Tibial nerve (tissue), 3 donors: ENCODE data around the gene GLMN.

Experiments
- POLR2A ChIP-seq, 2 donors: fragments of 450-650 bp; IDR thresholded peaks; one replicate each; pipeline ENCODE4 v1.6.1; 2017; ENCODE audit warnings: antibody characterized with exemption in 2 of 2, mild to moderate bottlenecking in 2 of 2, moderate library complexity in 2 of 2
- TF ChIP-seq, protein P1 (sequence below), 5 experiments: fragments of 200-600 bp in 3 of 5; fragments of 450-650 bp in 2 of 5; sonication (generic) in 3 of 5; IDR thresholded peaks; one replicate each; pipeline ENCODE4 v1.5.1; 2016 to 2019; ENCODE audit warnings: antibody characterized with exemption in 5 of 5, mild to moderate bottlenecking in 3 of 5, moderate library complexity in 2 of 5

DNA sequence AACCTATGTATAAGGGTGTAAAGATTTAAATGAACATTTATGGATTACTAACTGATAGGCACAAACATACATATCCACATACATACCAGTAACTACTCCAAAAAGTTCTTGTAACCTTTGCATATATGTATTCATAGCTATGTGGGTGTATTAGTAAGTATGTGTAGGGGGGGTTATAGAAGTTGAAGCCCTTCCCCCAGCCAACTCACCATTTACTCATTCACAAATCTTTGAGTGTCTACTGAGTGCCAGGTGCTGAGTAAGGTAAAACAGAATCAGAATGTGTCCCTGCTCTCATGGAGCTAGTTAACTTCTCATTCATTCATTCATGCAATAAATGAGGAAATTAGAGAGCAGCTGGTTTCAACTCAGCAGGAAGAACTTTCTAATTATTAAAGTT lies 79.8 kb downstream of the GLMN start:
- TF ChIP-seq, protein P1, sequence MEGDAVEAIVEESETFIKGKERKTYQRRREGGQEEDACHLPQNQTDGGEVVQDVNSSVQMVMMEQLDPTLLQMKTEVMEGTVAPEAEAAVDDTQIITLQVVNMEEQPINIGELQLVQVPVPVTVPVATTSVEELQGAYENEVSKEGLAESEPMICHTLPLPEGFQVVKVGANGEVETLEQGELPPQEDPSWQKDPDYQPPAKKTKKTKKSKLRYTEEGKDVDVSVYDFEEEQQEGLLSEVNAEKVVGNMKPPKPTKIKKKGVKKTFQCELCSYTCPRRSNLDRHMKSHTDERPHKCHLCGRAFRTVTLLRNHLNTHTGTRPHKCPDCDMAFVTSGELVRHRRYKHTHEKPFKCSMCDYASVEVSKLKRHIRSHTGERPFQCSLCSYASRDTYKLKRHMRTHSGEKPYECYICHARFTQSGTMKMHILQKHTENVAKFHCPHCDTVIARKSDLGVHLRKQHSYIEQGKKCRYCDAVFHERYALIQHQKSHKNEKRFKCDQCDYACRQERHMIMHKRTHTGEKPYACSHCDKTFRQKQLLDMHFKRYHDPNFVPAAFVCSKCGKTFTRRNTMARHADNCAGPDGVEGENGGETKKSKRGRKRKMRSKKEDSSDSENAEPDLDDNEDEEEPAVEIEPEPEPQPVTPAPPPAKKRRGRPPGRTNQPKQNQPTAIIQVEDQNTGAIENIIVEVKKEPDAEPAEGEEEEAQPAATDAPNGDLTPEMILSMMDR (IDR thresholded peaks at IDR 0.05): no peak
- TF ChIP-seq POLR2A (IDR thresholded peaks at IDR 0.05): no peak
